A549 (cell line): ENCODE data around the gene UCMA. TPM values are rescaled to one million over a fixed set of nuclear protein-coding genes. Genes with fewer than 3 reads are reported as not detected.

Experiments used
- ATAC-seq, 2 experiments: fragments of 200-7000 bp in 1 of 2; fragments of >200 bp in 1 of 2; cut with Nextera tagmentation in 1 of 2; cut with Tn5 transposase in 1 of 2; 3 replicates each; pipeline versions ENCODE4 v1.8.0 to v1.9.1; 2018 to 2020; ENCODE audit warnings: mild to moderate bottlenecking in 1 of 2, moderate library complexity in 1 of 2
- CTCF ChIA-PET: fragments of 300-600 bp; sonication (Branson Sonifier 250); formaldehyde crosslinking; extraction: SDS; loops from one replicate; lab custom pipeline; 2021; ENCODE audit warnings: antibody characterized with exemption, inconsistent platforms; lab: Yijun Ruan, JAX
- POLR2A ChIA-PET: fragments of 350-600 bp; formaldehyde crosslinking; extraction: SDS; loops from one replicate; lab custom pipeline; 2021; ENCODE audit warnings: antibody characterized with exemption, inconsistent platforms; lab: Yijun Ruan, JAX
- DNase-seq, 2 experiments: peaks; one replicate each; pipeline versions ENCODE4 v3.0.0 to v3.0.0-alpha.2; 2011 to 2016; ENCODE audit warnings: low read depth in 1 of 2, low spot score in 1 of 2
- FAIRE-seq: peaks from 2 replicates; lab custom pipeline; 2011; peaks lifted over from hg19 to GRCh38; lab: Jason Lieb, UNC
- H3K27ac ChIP-seq, 2 experiments: fragments of >200 bp; sonication (Bioruptor Twin); formaldehyde crosslinking; 3 replicates each; pipeline ENCODE4 v1.5.1; 2016 to 2017
- H3K4me1 ChIP-seq: fragments of >200 bp; sonication (Bioruptor Twin); formaldehyde crosslinking; 3 replicates; pipeline ENCODE4 v1.6.1; 2016
- H3K4me2 ChIP-seq: fragments of >200 bp; sonication (Bioruptor Twin); formaldehyde crosslinking; 3 replicates; pipeline ENCODE4 v1.6.1; 2016
- H3K4me3 ChIP-seq: fragments of >200 bp; sonication (Bioruptor Twin); formaldehyde crosslinking; 3 replicates; pipeline ENCODE4 v1.5.1; 2016
- H3K9me3 ChIP-seq: fragments of >200 bp; sonication (Bioruptor Twin); formaldehyde crosslinking; 3 replicates; pipeline ENCODE4 v1.6.1; 2016
- BHLHE40 ChIP-seq: IDR thresholded peaks from 2 replicates; pipeline ENCODE4 v1.6.1; 2012; ENCODE audit warnings: low read depth, low read length, inconsistent platforms
- CBX2 ChIP-seq: fragments of 200-600 bp; sonication (generic); IDR thresholded peaks from 2 replicates; pipeline ENCODE4 v1.6.1; 2016; ENCODE audit warnings: low read depth, mild to moderate bottlenecking, borderline replicate concordance
- CHD2 ChIP-seq: fragments of 150-350 bp; IDR thresholded peaks from 2 replicates; pipeline ENCODE4 v1.6.1; 2014; ENCODE audit warnings: low read length; ENCODE audit not compliant: partially characterized antibody
- CHD4 ChIP-seq: fragments of 200-600 bp; sonication (generic); IDR thresholded peaks from 2 replicates; pipeline ENCODE4 v1.6.1; 2016; ENCODE audit warnings: antibody characterized with exemption, mild to moderate bottlenecking, borderline replicate concordance
- CTCF ChIP-seq: fragments of >200 bp; sonication (Bioruptor Twin); formaldehyde crosslinking; IDR thresholded peaks from 3 replicates; pipeline ENCODE4 v1.5.1; 2016
- ELK1 ChIP-seq: fragments of 150-350 bp; IDR thresholded peaks from 2 replicates; pipeline ENCODE4 v1.6.1; 2014; ENCODE audit warnings: low read depth, mild to moderate bottlenecking, low read length
- EP300 ChIP-seq, 2 experiments: fragments of >200 bp; sonication (Bioruptor Twin); formaldehyde crosslinking; IDR thresholded peaks; 2 replicates in 1 of 2; 3 replicates in 1 of 2; pipeline ENCODE4 v1.6.1; 2016 to 2017
- ESRRA ChIP-seq: fragments of 150-350 bp; IDR thresholded peaks from 2 replicates; pipeline ENCODE4 v1.6.1; 2014; ENCODE audit warnings: mild to moderate bottlenecking, low read length, borderline replicate concordance
- HDAC2 ChIP-seq: fragments of 200-600 bp; sonication (generic); IDR thresholded peaks from 2 replicates; pipeline ENCODE4 v1.6.1; 2016
- HES2 ChIP-seq: fragments of >200 bp; sonication (Bioruptor Twin); formaldehyde crosslinking; IDR thresholded peaks from 2 replicates; pipeline ENCODE4 v1.6.1; 2016
- HEYL ChIP-seq: fragments of 250-450 bp; sonication (Bioruptor Pico); IDR thresholded peaks from 2 replicates; pipeline ENCODE4 v1.8.0; 2021; ENCODE audit warnings: mild to moderate bottlenecking, moderate library complexity
- HOXA7 ChIP-seq: fragments of 250-450 bp; sonication (Bioruptor Pico); IDR thresholded peaks from 2 replicates; pipeline ENCODE4 v1.5.0; 2020; ENCODE audit warnings: mild to moderate bottlenecking, moderate library complexity
- HOXB13 ChIP-seq: fragments of 250-450 bp; sonication (Bioruptor Pico); IDR thresholded peaks from 2 replicates; pipeline ENCODE4 v1.5.0; 2020; ENCODE audit warnings: low read depth, mild to moderate bottlenecking, moderate library complexity
- JUNB ChIP-seq: fragments of >200 bp; sonication (Bioruptor Twin); formaldehyde crosslinking; IDR thresholded peaks from 2 replicates; pipeline ENCODE4 v1.6.1; 2016
- KDM1A ChIP-seq: fragments of 200-600 bp; sonication (generic); IDR thresholded peaks from 2 replicates; pipeline ENCODE4 v1.6.1; 2016; ENCODE audit warnings: low read depth, mild to moderate bottlenecking
- KDM5A ChIP-seq: fragments of 200-600 bp; sonication (generic); IDR thresholded peaks from 2 replicates; pipeline ENCODE4 v1.6.1; 2016; ENCODE audit warnings: antibody characterized with exemption, mild to moderate bottlenecking
- PBX3 ChIP-seq: IDR thresholded peaks from 2 replicates; pipeline ENCODE4 v1.6.1; 2012
- PHF8 ChIP-seq: fragments of 200-600 bp; sonication (generic); IDR thresholded peaks from 2 replicates; pipeline ENCODE4 v1.6.1; 2016; ENCODE audit warnings: low read depth, mild to moderate bottlenecking, antibody characterized with exemption, moderate library complexity, borderline replicate concordance
- POLR2A ChIP-seq: IDR thresholded peaks from 2 replicates; pipeline ENCODE4 v1.6.1; 2012; ENCODE audit warnings: mild to moderate bottlenecking, low read length
- RFX5 ChIP-seq: fragments of 450-650 bp; IDR thresholded peaks from 2 replicates; pipeline ENCODE4 v1.7.1; 2014; ENCODE audit warnings: antibody characterized with exemption, mild to moderate bottlenecking, moderate library complexity
- RNF2 ChIP-seq: fragments of 200-600 bp; sonication (generic); IDR thresholded peaks from 2 replicates; pipeline ENCODE4 v1.6.1; 2016; ENCODE audit warnings: low read depth, mild to moderate bottlenecking, antibody characterized with exemption, moderate library complexity, borderline replicate concordance
- SMC3 ChIP-seq: fragments of >200 bp; sonication (Bioruptor Twin); formaldehyde crosslinking; IDR thresholded peaks from 3 replicates; pipeline ENCODE4 v1.6.1; 2018; ENCODE audit warnings: inconsistent platforms
- SREBF2 ChIP-seq: fragments of 450-650 bp; IDR thresholded peaks from 2 replicates; pipeline ENCODE4 v1.6.1; 2014; ENCODE audit warnings: mild to moderate bottlenecking, moderate library complexity
- TP53 ChIP-seq: fragments of 250-450 bp; sonication (Bioruptor Pico); IDR thresholded peaks from 2 replicates; pipeline ENCODE4 v1.5.0; 2021; ENCODE audit warnings: mild to moderate bottlenecking, moderate library complexity
- ZC3H11A ChIP-seq: fragments of 450-650 bp; IDR thresholded peaks from 2 replicates; pipeline ENCODE4 v1.6.1; 2014; ENCODE audit warnings: antibody characterized with exemption, mild to moderate bottlenecking
- ZNF302 ChIP-seq: fragments of 250-450 bp; sonication (Bioruptor Pico); IDR thresholded peaks from 2 replicates; pipeline ENCODE4 v1.9.0; 2021; ENCODE audit warnings: inconsistent platforms, mild to moderate bottlenecking, moderate library complexity
- WGBS: methylation state at CpG from one replicate; pipeline ENCODE4 v1.1.6; 2017; ENCODE audit errors: missing lambda C conversion rate; 5-methylcytosine and 5-hydroxymethylcytosine counted together
- polyA plus RNA-seq, 4 experiments: library from polyadenylated mRNA; depleted of rRNA in 3 of 4; stranded (reverse); fragments of >200 nt; fragmentation: RNase III in 1 of 4; extraction: RNeasy Plus Mini Kit Qiagen cat#74134 plus additional on column Dnase treatment in 1 of 4; gene quantifications; 2 replicates in 3 of 4; 3 replicates in 1 of 4; pipeline ENCODE4 v1.2.3, GENCODE V29; 2011 to 2017

Gene UCMA
- polyA plus RNA-seq, 2 of the 4 experiments (the other 2 are of a cell fraction): not detected

- Histone ChIP-seq H3K4me1 (no peaks in the 10 kb centered on the region), H3K9me3 (0 out of 3 replicates have a peak, but pooled peaks cover 4% of the 10 kb centered on the region), H3K4me3 (no peak overlapping the region), H3K4me2 (no peak overlapping the region), H3K27ac (no peak overlapping the region)
- ChIA-PET POLR2A (no interaction called here), CTCF (interaction anchor here (0.5 to 0.9 kb wide), 2 partner anchors 15 to 1411 kb away, joined by 3 to 4 read pairs; no protein-coding TSS in a partner anchor)
- DNase-seq (no peak), ATAC-seq (no peak), FAIRE-seq (no peak)
- 87% methylated on average over 3 of the region's 3 CpGs for WGBS
- TF ChIP-seq RFX5: no peak
- no peak for TF ChIP-seq BHLHE40
- no peak for TF ChIP-seq HES2
- TF ChIP-seq CHD2: no peak
- no peak for TF ChIP-seq SREBF2
- TF ChIP-seq CBX2: no peak
- no peak for TF ChIP-seq HEYL
- no peak for TF ChIP-seq ESRRA
- no peak for TF ChIP-seq PHF8
Measured at GRCh38 chr10:13190816-13191215, 43.4 kb downstream of the UCMA start.

- Histone ChIP-seq H3K9me3 (0 out of 3 replicates have a peak, but pooled peaks cover 4% of the 10 kb centered on the region), H3K27ac (no peak overlapping the region), H3K4me3 (no peak overlapping the region), H3K4me2 (no peak overlapping the region), H3K4me1 (no peaks in the 10 kb centered on the region)
- DNase-seq: no peak
- POLR2A ChIA-PET: no interaction called here
- CTCF ChIA-PET: interaction anchor here (0.9 to 1.0 kb wide), 2 partner anchors 28 to 112 kb away, joined by 3 to 5 read pairs; partner anchors contain the start of gene MCM10
- no peak for FAIRE-seq
- ATAC-seq: no peak
- TF ChIP-seq PBX3 (no peak), EP300 (IDR thresholded peaks at IDR 0.05) (no peak), HOXB13 (no peak), POLR2A (no peak), TP53 (CRISPR knock-in tag) (no peak), CTCF (no peak)
- WGBS: 97% methylated on average over 4 of the region's 4 CpGs
Measured at GRCh38 chr10:13189961-13190360, 44.2 kb downstream of the UCMA start.

GRCh38 chr10:13188593-13188992, 45.6 kb downstream of the UCMA start:
- Histone ChIP-seq H3K4me1 (no peaks in the 10 kb centered on the region), H3K27ac (no peak overlapping the region), H3K4me2 (no peak overlapping the region), H3K4me3 (no peak overlapping the region), H3K9me3 (0 out of 3 replicates have a peak, but pooled peaks cover 4% of the 10 kb centered on the region)
- no peak for TF ChIP-seq KDM1A
- no peak for FAIRE-seq
- ATAC-seq: no peak
- WGBS: 93% methylated on average over 10 of the region's 10 CpGs
- ChIA-PET POLR2A (no interaction called here), CTCF (interaction anchor here (1.2 kb wide), 1 partner anchor 27 kb away, joined by 5 read pairs; the partner anchor contains the start of gene MCM10)
- no peak for DNase-seq

GRCh38 chr10:13187135-13187534, 47.0 kb downstream of the UCMA start:
- Histone ChIP-seq H3K4me3 (no peak overlapping the region), H3K9me3 (0 out of 3 replicates have a peak, but pooled peaks cover 4% of the 10 kb centered on the region), H3K4me2 (no peak overlapping the region), H3K4me1 (no peaks in the 10 kb centered on the region), H3K27ac (no peak overlapping the region)
- ATAC-seq (no peak), DNase-seq (no peak), FAIRE-seq (no peak)
- 95% methylated on average over 3 of the region's 3 CpGs for WGBS
- CTCF ChIA-PET: interaction anchor here (1.0 to 1.4 kb wide), 3 partner anchors 11 to 115 kb away, joined by 3 to 4 read pairs (median 4); no protein-coding TSS in a partner anchor
- POLR2A ChIA-PET: no interaction called here
- TF ChIP-seq SMC3 (no peak), ELK1 (no peak), ESRRA (no peak), HES2 (no peak), CHD4 (no peak), CBX2 (no peak), JUNB (no peak), RNF2 (no peak), ZC3H11A (no peak), HOXA7 (CRISPR knock-in tag) (no peak), HDAC2 (no peak), KDM5A (no peak), ZNF302 (CRISPR knock-in tag) (no peak), EP300 (IDR thresholded peaks at IDR 0.05) (no peak), RFX5 (no peak), PBX3 (no peak), POLR2A (no peak)
